Left ventricle myocardium inferior (tissue), 1 donor: Measurements from ENCODE around the gene MTR. TPM values are rescaled to one million over a fixed set of nuclear protein-coding genes. Genes with fewer than 3 reads are reported as not detected.

Experiments
- DNase-seq: peaks from one replicate; pipeline ENCODE4 v3.0.0-alpha.2; 2020
- H3K27ac ChIP-seq: fragments of 200-600 bp; replicated peaks from 2 replicates; pipeline ENCODE4 v1.8.0; 2021
- H3K27me3 ChIP-seq: fragments of 200-600 bp; 2 replicates; pipeline ENCODE4 v1.8.0; 2021; ENCODE audit warnings: low read depth
- H3K36me3 ChIP-seq: fragments of 200-600 bp; 2 replicates; pipeline ENCODE4 v1.8.0; 2021
- H3K4me1 ChIP-seq: fragments of 200-600 bp; 2 replicates; pipeline ENCODE4 v1.8.0; 2021
- H3K4me3 ChIP-seq: fragments of 200-600 bp; 2 replicates; pipeline ENCODE4 v1.8.0; 2021; ENCODE audit warnings: mild to moderate bottlenecking, moderate library complexity
- H3K9me3 ChIP-seq: fragments of 200-600 bp; replicated peaks from 2 replicates; pipeline ENCODE4 v1.8.0; 2021
- intact Hi-C: fragments of 100-400 bp; cut with micrococcal nuclease; formaldehyde crosslinking; loops from one replicate; pipeline ENCODE4 v1.11.0; 2022
- total RNA-seq: library from RNA; stranded (reverse); fragmentation: NEBNext Ultra II Directional; extraction: Animal tissue kit (Norgen Biotek cat#: 25700); gene quantifications from one replicate; pipeline ENCODE4 v1.2.1, GENCODE V29; 2021
- TF ChIP-seq, protein P1 (sequence below): fragments of 200-600 bp; IDR thresholded peaks from 2 replicates; pipeline ENCODE4 v1.8.0; 2021; ENCODE audit warnings: antibody characterized with exemption, mild to moderate bottlenecking, borderline replicate concordance
- donor health status: DM: no; HTN: yes; CAD: no; lungs with severe emphysema.

The MTR gene
- total RNA-seq, 1 donor from 2014 or later, result 47.6 TPM

GRCh38 chr1:236762410-236762809, 32.7 kb upstream of the MTR start:
- H3K4me3 ChIP-seq, result no peak overlapping the region
- intact Hi-C loops, result no loop called here
- H3K9me3 ChIP-seq, result no peaks in the 10 kb centered on the region
- DNase-seq, result no peak
- H3K36me3 ChIP-seq, result peaks cover 62% of the 10 kb centered on the region
- no peak overlapping the region for H3K27ac ChIP-seq
- peaks cover 19% of the 10 kb centered on the region for H3K4me1 ChIP-seq
- TF ChIP-seq, protein P1, sequence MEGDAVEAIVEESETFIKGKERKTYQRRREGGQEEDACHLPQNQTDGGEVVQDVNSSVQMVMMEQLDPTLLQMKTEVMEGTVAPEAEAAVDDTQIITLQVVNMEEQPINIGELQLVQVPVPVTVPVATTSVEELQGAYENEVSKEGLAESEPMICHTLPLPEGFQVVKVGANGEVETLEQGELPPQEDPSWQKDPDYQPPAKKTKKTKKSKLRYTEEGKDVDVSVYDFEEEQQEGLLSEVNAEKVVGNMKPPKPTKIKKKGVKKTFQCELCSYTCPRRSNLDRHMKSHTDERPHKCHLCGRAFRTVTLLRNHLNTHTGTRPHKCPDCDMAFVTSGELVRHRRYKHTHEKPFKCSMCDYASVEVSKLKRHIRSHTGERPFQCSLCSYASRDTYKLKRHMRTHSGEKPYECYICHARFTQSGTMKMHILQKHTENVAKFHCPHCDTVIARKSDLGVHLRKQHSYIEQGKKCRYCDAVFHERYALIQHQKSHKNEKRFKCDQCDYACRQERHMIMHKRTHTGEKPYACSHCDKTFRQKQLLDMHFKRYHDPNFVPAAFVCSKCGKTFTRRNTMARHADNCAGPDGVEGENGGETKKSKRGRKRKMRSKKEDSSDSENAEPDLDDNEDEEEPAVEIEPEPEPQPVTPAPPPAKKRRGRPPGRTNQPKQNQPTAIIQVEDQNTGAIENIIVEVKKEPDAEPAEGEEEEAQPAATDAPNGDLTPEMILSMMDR, result no peak
- no peaks in the 10 kb centered on the region for H3K27me3 ChIP-seq

- peak overlapping the region; percentile 13 for H3K27ac ChIP-seq
These were observed 29.3 kb upstream of the MTR start for GRCh38 chr1:236765831-236766230.

GRCh38 chr1:236766506-236766905, 28.6 kb upstream of the MTR start:
- no peaks in the 10 kb centered on the region for H3K9me3 ChIP-seq
- DNase-seq, result no peak
- H3K4me1 ChIP-seq, result no peaks in the 10 kb centered on the region
- peaks cover 27% of the 10 kb centered on the region for H3K36me3 ChIP-seq
- no peaks in the 10 kb centered on the region for H3K27me3 ChIP-seq
- no peak overlapping the region for H3K27ac ChIP-seq
- intact Hi-C loops, result no loop called here
- TF ChIP-seq, protein P1, result no peak
- H3K4me3 ChIP-seq, result no peak overlapping the region

More at GRCh38 chr1:236765831-236766230, 29.3 kb upstream of the MTR start:
- TF ChIP-seq, protein P1, result no peak
- no peak for DNase-seq
- Histone ChIP-seq H3K27me3 (no peaks in the 10 kb centered on the region), H3K4me1 (peaks cover under 1% of the 10 kb centered on the region), H3K9me3 (no peaks in the 10 kb centered on the region), H3K4me3 (no peak overlapping the region), H3K36me3 (peaks cover 34% of the 10 kb centered on the region)
- intact Hi-C loops, result no loop called here

DNA sequence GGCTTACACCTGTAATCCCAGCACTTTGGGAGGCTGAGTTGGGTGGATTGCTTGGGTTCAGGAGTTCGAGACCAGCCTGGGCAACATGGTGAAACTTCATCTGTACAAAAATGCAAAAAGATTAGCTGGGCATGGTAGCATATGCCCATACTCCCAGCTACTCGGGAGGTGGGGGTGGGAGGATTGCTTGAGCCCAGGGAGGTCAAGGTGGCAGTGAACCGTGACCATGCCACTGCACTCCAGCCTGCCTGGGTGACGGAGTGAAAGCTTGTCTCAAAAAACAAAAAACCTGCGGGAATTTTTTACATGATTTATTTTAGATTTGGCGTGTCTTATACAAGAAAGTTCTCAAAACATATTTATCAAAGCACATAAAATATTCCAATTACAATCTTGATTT, 27.8 kb upstream of the MTR start:
- Histone ChIP-seq H3K27ac (no peak overlapping the region), H3K36me3 (peaks cover 19% of the 10 kb centered on the region), H3K27me3 (no peaks in the 10 kb centered on the region), H3K4me3 (no peak overlapping the region), H3K4me1 (no peaks in the 10 kb centered on the region), H3K9me3 (no peaks in the 10 kb centered on the region)
- DNase-seq, result no peak
- TF ChIP-seq, protein P1, result no peak
- intact Hi-C loops, result no loop called here

DNA sequence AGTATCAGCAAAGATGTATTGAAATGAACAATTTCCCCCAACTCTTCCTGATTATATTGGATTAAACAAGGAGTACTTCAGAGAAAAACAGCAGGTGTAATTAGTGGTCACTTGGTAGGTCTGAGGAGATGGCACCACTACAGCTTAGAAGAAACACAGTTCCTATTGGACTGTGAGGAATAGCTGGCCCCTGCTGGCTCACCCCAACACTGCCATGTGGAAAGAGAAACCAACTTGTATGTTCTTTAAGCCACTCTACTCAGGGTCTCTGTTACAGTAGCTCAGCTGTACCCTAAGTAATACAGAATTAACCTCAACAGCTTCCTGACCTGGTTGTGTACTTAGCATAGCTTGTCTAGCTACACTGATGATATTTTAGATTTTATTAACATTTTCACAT, 26.5 kb upstream of the MTR start:
- H3K9me3 ChIP-seq, result no peaks in the 10 kb centered on the region
- peaks cover 6% of the 10 kb centered on the region for H3K36me3 ChIP-seq
- no peaks in the 10 kb centered on the region for H3K27me3 ChIP-seq
- TF ChIP-seq, protein P1, result no peak
- H3K4me1 ChIP-seq, result no peaks in the 10 kb centered on the region
- no peak overlapping the region for H3K27ac ChIP-seq
- no peak overlapping the region for H3K4me3 ChIP-seq
- no peak for DNase-seq
- intact Hi-C loops, result no loop called here
